ENCODE results near the gene CDV3. TPM values are rescaled to one million over a fixed set of nuclear protein-coding genes. Genes with fewer than 3 reads are reported as not detected.

The CDV3 gene
- total and polyA plus RNA-seq, 10 of the 15 experiments (the other 5 are each of a cell fraction or from before 2014, with no cell fraction given): 42.3 to 466 (median 136) TPM

- no peak for TF ChIP-seq NFXL1 (IDR thresholded peaks at IDR 0.05; ENCODE audit: borderline replicate concordance)
- no peak for TF ChIP-seq EP300 (IDR thresholded peaks at IDR 0.05; ENCODE audit: borderline replicate concordance in 1 of 2, control insufficient read depth in 1 of 2, low read depth in 2 of 2, low read length in 2 of 2)
- TF ChIP-seq KDM1A (IDR thresholded peaks at IDR 0.05; ENCODE audit: borderline replicate concordance): no peak
- TF ChIP-seq IRF5 (IDR thresholded peaks at IDR 0.05; ENCODE audit: borderline replicate concordance): no peak
- TF ChIP-seq BHLHE40 (IDR thresholded peaks at IDR 0.05; ENCODE audit: borderline replicate concordance in 1 of 2, low read depth in 2 of 2, low read length in 1 of 2): peak; percentile 98
- TF ChIP-seq MAX (IDR thresholded peaks at IDR 0.05; ENCODE audit: low read depth, low read length): peak; percentile 79; the same call in 1 of the 2 replicates
- TF ChIP-seq POU2F2 (IDR thresholded peaks at IDR 0.05; ENCODE audit: borderline replicate concordance, low read depth, low read length): peak; percentile 92; the same call in 2 of the 3 replicates
- TF ChIP-seq SMC3 (IDR thresholded peaks at IDR 0.05; ENCODE audit: borderline replicate concordance, low read length): no peak
- TF ChIP-seq CEBPZ (IDR thresholded peaks at IDR 0.05; ENCODE audit: low read depth, low read length): no peak
- no peak for TF ChIP-seq ZSCAN29 (IDR thresholded peaks at IDR 0.05)
- no peak for TF ChIP-seq NKRF (conservative IDR thresholded peaks at IDR 0.05)
- no peak for TF ChIP-seq LARP7 (IDR thresholded peaks at IDR 0.05)
- no peak for TF ChIP-seq IKZF2 (IDR thresholded peaks at IDR 0.05)
- TF ChIP-seq ZZZ3 (IDR thresholded peaks at IDR 0.05; ENCODE audit: control insufficient read depth, insufficient read length, low read depth): no peak
- TF ChIP-seq CREB1 (IDR thresholded peaks at IDR 0.05; ENCODE audit: low read depth): peak; percentile 85
- no peak for TF ChIP-seq CUX1 (IDR thresholded peaks at IDR 0.05; ENCODE audit: insufficient replicate concordance, low read depth, low read length)
- TF ChIP-seq MTA3 (IDR thresholded peaks at IDR 0.05; ENCODE audit: borderline replicate concordance, low read length): no peak
- TF ChIP-seq SMAD5 (IDR thresholded peaks at IDR 0.05; ENCODE audit: low read depth): peak; percentile 91
These were observed 345 bp upstream of the CDV3 start (continued) for GRCh38 chr3:133573054-133573628.

Measured in GM12878 (cell line).